Osteocyte (in vitro differentiated cells): ENCODE data around the gene C1orf146. TPM values are rescaled to one million over a fixed set of nuclear protein-coding genes. Genes with fewer than 3 reads are reported as not detected.

ENCODE experiments used
- DNase-seq: peaks from one replicate; pipeline ENCODE4 v3.0.0; 2021; ENCODE audit warnings: mixed read lengths; ENCODE audit not compliant: unreplicated experiment; ENCODE audit errors: extremely low spot score
- H3K27ac Mint-ChIP-seq: one replicate; pipeline ENCODE4 v1.8.0; 2021; ENCODE audit warnings: mild to moderate bottlenecking, mixed read lengths; ENCODE audit not compliant: unreplicated experiment
- H3K27me3 Mint-ChIP-seq: one replicate; pipeline ENCODE4 v1.8.0; 2021; ENCODE audit warnings: mixed read lengths; ENCODE audit not compliant: unreplicated experiment
- H3K36me3 Mint-ChIP-seq: one replicate; pipeline ENCODE4 v1.8.0; 2021; ENCODE audit warnings: mixed read lengths; ENCODE audit not compliant: unreplicated experiment
- H3K4me1 Mint-ChIP-seq: one replicate; pipeline ENCODE4 v1.8.0; 2021; ENCODE audit warnings: mixed read lengths; ENCODE audit not compliant: unreplicated experiment
- H3K4me3 Mint-ChIP-seq: one replicate; pipeline ENCODE4 v1.8.0; 2021; ENCODE audit warnings: mild to moderate bottlenecking, moderate library complexity, mixed read lengths; ENCODE audit not compliant: unreplicated experiment
- H3K9me3 Mint-ChIP-seq: one replicate; pipeline ENCODE4 v1.8.0; 2021; ENCODE audit warnings: mixed read lengths; ENCODE audit not compliant: unreplicated experiment
- total RNA-seq: library from RNA; stranded (reverse); gene quantifications from 2 replicates; pipeline ENCODE4 v1.2.1, GENCODE V29; 2021
- TF ChIP-seq, protein P1 (sequence below): fragments of 200-600 bp; sonication (generic); IDR thresholded peaks from 2 replicates; pipeline ENCODE4 v1.5.0; 2021; ENCODE audit warnings: antibody characterized with exemption, mild to moderate bottlenecking, moderate library complexity

Gene C1orf146
- total RNA-seq, 1 donor from 2014 or later, result not detected

DNA sequence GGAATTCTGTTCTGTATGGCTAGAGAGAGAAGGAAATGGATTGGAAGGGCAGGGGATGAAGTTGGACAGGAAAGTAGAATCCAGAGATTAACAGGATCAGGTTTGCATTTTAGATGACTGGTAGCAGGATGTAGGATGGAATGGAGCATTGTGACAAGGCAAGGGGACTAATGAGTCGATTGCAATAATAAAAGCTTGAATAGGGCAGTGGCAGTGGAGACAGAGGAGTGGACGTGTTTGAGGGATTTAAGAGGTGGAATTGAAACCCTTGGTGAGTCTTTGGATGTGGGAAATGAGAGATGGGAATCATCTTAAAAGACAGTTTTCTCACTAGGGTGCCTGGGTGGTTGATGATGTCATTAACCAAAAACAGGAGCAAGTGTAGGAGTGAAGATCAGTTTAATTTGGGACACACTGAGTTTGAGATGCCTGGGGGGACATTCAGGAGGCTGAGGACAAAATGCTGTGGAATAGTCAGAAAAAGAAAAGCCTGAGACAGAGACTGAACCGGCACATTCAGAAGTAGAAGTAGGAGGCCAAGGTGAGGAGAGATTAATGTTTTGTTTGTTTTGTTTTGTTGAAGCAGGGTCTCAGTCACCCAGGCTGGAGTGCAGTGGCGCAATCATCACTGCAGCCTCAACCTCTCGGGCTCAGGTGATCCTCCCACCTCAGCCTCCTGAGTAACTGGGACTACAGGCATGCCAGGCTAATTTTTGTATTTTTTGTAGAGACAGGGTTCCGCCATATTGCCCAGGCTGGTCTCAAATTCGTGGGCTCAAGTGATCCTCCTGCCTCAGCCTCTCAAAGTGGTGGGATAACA lies 29.1 kb upstream of the C1orf146 start:
- Mint-ChIP-seq H3K27me3 (no peaks in the 10 kb centered on the region), H3K9me3 (no peaks in the 10 kb centered on the region), H3K27ac (no peak overlapping the region), H3K4me3 (no peak overlapping the region), H3K36me3 (peaks cover 2% of the 10 kb centered on the region), H3K4me1 (peaks cover 32% of the 10 kb centered on the region)
- TF ChIP-seq, protein P1, sequence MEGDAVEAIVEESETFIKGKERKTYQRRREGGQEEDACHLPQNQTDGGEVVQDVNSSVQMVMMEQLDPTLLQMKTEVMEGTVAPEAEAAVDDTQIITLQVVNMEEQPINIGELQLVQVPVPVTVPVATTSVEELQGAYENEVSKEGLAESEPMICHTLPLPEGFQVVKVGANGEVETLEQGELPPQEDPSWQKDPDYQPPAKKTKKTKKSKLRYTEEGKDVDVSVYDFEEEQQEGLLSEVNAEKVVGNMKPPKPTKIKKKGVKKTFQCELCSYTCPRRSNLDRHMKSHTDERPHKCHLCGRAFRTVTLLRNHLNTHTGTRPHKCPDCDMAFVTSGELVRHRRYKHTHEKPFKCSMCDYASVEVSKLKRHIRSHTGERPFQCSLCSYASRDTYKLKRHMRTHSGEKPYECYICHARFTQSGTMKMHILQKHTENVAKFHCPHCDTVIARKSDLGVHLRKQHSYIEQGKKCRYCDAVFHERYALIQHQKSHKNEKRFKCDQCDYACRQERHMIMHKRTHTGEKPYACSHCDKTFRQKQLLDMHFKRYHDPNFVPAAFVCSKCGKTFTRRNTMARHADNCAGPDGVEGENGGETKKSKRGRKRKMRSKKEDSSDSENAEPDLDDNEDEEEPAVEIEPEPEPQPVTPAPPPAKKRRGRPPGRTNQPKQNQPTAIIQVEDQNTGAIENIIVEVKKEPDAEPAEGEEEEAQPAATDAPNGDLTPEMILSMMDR, result no peak
- DNase-seq, result no peak

DNA sequence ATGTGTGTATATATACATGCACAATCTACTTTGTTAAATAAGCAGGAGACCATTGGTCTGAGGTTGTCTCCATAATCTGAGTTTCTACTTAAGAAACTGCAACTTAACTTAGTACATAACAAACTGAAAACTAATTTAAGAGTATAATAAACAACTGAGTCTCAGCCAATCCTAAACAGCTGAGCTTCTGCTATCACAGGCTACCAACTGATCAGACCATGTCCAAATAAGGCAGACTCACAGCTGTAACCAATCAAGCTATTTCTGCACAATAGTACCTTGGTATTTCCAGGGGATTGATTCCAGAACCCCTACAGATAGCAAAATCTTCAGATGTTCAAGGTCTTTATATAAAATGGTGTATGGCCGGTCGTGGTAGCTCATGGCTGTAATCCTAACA lies 26.0 kb upstream of the C1orf146 start:
- H3K9me3 Mint-ChIP-seq, result no peaks in the 10 kb centered on the region
- peaks cover 2% of the 10 kb centered on the region for H3K36me3 Mint-ChIP-seq
- H3K27me3 Mint-ChIP-seq, result no peaks in the 10 kb centered on the region
- no peak overlapping the region for H3K4me3 Mint-ChIP-seq
- no peak overlapping the region for H3K27ac Mint-ChIP-seq
- TF ChIP-seq, protein P1, result no peak
- H3K4me1 Mint-ChIP-seq, result peaks cover 5% of the 10 kb centered on the region
- no peak for DNase-seq

DNA sequence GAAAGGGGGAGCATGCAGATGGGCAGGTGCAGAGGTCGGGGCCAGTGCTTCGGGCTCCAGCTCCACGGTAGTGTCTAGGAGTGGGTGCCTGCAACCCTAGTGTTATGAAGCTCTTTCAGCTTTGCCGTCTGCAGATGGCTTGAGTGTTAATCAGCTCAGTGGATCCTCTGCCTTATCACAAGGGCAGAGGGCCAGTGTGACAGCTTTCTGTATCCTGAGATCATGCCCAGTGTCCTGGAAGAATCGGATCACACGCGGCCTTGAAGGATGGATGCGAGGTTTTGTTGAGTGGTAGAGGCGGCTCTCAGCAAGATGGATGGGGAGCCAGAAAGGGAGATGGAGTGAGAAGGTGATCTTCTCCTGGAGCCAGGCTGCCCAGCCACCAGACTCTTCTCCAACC lies 25.5 kb upstream of the C1orf146 start:
- peaks cover 2% of the 10 kb centered on the region for H3K36me3 Mint-ChIP-seq
- H3K4me3 Mint-ChIP-seq, result no peak overlapping the region
- H3K27me3 Mint-ChIP-seq, result no peaks in the 10 kb centered on the region
- H3K9me3 Mint-ChIP-seq, result no peaks in the 10 kb centered on the region
- DNase-seq, result no peak
- H3K4me1 Mint-ChIP-seq, result peaks cover 4% of the 10 kb centered on the region
- TF ChIP-seq, protein P1, result no peak
- H3K27ac Mint-ChIP-seq, result no peak overlapping the region

DNA sequence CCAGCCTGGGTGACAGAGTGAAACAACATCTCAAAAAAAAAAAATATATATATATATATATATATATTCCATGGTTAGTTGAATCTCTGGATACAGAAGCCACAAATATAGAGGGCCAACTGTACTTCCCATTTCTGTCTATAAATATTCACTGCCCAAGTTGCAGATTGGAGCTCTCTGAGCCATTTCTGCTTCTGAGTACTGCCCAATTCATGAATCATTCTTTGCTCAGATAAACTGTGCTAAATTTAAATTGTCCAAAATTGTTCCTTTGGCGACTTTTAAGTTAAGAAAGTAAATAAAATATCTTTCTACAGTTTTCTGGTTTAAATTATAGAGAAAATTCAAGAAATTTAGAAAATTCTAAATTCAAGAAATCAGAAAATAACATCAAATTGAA lies 23.2 kb upstream of the C1orf146 start:
- TF ChIP-seq, protein P1, result no peak
- no peaks in the 10 kb centered on the region for H3K9me3 Mint-ChIP-seq
- no peaks in the 10 kb centered on the region for H3K4me1 Mint-ChIP-seq
- H3K36me3 Mint-ChIP-seq, result no peaks in the 10 kb centered on the region
- no peak overlapping the region for H3K4me3 Mint-ChIP-seq
- H3K27me3 Mint-ChIP-seq, result no peaks in the 10 kb centered on the region
- H3K27ac Mint-ChIP-seq, result no peak overlapping the region
- no peak for DNase-seq

DNA sequence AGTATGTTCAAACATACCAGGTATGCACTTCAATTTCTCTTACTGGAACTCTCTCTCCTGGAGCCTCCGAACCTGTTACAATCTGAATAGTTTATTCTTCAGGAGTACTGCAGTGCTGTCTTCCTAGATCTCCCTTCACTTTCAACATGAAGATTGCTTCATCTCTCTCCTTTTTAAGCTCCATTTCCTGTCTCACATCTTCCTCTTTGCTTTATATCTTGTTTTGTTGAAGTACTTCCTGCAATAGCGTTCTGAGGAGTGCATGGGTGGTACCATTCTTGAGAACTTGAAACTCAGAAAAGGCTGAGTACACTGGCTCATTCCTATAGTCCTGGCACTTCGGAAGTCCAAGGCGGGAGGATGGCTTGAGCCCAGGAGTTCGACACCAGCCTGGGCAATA lies 15.7 kb upstream of the C1orf146 start:
- TF ChIP-seq, protein P1, result no peak
- Mint-ChIP-seq H3K27ac (no peak overlapping the region), H3K27me3 (peaks cover 7% of the 10 kb centered on the region), H3K4me1 (no peaks in the 10 kb centered on the region), H3K4me3 (no peak overlapping the region), H3K9me3 (peaks cover 3% of the 10 kb centered on the region), H3K36me3 (no peaks in the 10 kb centered on the region)
- DNase-seq, result no peak
